ENCODE data around the gene MLST8. TPM values are rescaled to one million over a fixed set of nuclear protein-coding genes. Genes with fewer than 3 reads are reported as not detected.

The MLST8 gene
- total RNA-seq, 1 donor from 2014 or later, result 16.0 TPM

DNA sequence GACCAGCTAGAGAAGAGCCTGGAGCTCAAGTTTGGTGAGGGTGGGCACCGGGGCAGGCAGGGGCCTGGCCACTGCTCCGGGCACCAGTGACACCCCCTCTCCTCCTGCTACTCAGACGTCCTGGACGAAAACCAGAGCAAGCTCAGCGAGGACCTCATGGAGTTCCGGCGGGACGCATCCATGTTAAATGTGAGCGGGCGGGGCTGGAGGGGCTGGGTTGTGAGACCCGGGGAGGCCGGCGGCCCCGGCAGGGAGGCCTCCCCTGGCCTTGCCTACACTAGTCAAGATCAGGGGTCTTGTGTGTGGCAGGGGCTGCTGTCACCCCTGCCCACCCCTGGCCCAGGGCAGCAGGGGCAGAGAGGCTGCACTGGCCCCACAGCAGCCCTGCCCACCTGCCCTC lies 31.9 kb upstream of the MLST8 start:
- no peak for DNase-seq

DNA sequence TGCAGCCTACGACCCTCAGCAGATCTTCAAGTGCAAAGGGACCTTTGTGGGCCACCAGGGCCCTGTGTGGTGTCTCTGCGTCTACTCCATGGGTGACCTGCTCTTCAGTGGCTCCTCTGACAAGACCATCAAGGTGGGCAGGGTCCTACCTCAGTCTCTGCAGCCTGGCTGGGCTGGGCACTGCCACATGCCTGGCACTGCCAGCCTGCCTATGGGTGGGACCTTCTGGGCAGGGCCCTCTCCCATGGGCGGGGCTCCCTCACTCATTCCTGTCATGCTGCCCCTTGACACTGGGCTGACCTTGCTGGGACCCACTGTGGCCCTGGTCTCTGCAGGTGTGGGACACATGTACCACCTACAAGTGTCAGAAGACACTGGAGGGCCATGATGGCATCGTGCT lies 31.3 kb upstream of the MLST8 start:
- no peak for DNase-seq

- no peak for DNase-seq
Observed at GRCh38 chr16:2174396-2175131, 30.7 kb upstream of the MLST8 start.

- DNase-seq, result no peak
Observed at GRCh38 chr16:2175454-2175853, 29.8 kb upstream of the MLST8 start.

GRCh38 chr16:2176047-2176446 lies 29.2 kb upstream of the MLST8 start:
- no peak for DNase-seq

- DNase-seq, result no peak
Observed at GRCh38 chr16:2177101-2177500, 28.2 kb upstream of the MLST8 start.

- DNase-seq, result no peak
Observed at GRCh38 chr16:2177561-2177960, 27.7 kb upstream of the MLST8 start.

DNA sequence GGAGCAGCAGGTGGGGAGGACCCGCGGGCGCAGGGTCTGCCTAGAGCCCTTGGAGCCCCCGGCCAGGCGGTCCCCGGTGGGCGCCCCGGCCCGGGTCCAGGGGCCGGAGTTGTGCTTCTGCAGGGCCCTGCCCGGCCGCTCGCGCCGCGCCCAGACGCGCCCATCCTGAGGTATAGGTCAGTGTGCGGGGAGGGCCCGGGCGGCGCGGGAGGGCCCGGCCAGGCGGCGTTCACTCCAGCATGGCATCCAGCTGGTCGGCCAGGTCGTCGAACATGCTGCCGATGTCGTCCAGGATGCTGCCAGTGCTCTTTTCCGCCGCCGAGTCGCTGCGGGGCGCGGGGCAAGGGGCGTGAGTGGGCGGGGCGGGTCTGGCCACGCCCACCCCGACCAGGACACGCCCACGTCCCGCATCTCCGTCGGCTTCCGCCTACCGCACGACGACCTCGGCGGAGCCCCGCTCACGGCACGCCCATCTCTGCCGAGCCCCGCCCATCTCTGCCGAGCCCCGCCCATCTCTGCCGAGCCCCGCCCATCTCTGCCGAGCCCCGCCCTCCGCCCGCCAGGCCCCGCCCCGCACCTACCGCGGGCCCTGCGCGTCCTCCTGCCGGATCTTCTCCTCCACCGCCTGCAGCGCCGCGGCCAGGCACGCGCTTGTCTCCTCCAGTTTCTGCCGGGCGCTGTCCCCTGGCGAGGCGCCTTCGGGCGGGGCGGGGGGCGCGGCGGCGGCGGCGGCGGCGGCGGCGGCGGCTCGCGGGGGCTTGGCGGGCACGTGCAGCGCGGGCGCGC lies 26.7 kb upstream of the MLST8 start:
- peak; percentile 74 for DNase-seq

GRCh38 chr16:2179107-2179501 lies 26.1 kb upstream of the MLST8 start:
- DNase-seq, result no peak

DNA sequence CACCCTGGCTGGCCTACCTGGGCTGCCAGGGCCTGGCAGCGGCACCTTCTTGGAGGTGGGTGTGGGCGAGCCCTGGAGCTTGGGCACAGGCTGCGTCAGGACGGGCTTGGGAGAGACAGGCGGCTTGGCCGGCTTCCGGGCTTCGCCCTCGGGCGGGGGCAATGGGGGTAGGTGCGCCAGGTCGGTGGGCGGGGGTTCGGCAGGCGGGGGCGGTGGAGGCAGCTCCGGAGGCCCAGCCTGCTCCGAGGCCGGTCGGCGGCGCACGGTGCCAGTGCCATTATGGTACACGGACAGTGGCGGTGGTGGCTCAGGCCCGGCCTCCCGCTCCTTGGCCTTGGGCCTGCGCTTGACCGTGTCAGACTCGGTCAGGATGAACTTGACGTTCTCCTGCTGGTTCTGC lies 25.7 kb upstream of the MLST8 start:
- DNase-seq, result no peak

DNA sequence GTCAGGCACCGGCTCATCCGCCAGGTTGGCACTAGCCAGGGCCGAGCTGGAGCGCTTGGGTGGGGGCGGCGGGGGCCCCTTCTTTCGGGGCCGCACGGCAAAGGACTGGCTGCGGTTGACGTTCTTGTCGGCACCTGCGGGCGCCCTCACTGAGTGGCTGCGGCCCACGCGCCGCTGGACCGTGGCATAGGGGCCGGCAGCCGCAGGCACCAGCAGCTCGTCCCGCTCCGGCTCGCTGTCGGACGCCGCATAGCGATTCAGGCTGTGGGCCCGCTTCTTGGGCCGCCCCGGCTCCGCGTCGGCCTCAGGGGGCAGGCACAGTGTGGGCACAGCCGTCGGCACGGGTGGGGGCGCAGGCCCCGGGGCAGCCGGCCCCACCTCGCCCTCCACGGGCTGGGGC lies 24.8 kb upstream of the MLST8 start:
- no peak for DNase-seq

- no peak for DNase-seq
Observed at GRCh38 chr16:2180962-2181923, 24.0 kb upstream of the MLST8 start.

GRCh38 chr16:2181952-2182351 lies 23.3 kb upstream of the MLST8 start:
- DNase-seq, result no peak

- no peak for DNase-seq
Observed at GRCh38 chr16:2183671-2184070, 21.6 kb upstream of the MLST8 start.

GRCh38 chr16:2184346-2184745 lies 20.9 kb upstream of the MLST8 start:
- no peak for DNase-seq

DNA sequence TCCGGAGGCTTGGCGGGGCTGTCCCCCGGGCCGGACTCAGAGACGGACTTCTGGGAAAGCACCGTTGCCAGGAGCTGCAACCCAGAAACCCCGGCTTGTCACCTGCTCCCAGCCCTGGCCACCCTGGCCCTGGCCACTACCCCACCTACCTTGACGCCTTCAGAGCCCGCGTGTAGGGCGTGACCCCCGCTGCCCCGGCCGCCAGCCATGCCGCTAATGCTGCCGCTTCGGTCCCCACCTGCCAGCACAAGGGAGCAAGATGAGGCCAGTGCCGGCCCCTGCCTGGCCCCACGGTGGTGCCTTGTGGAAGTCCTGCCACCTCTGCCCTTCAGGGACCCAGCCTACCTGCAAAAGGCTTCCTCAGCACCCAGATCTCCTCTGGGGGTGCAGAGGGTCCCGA lies 20.3 kb upstream of the MLST8 start:
- DNase-seq, result no peak

- no peak for DNase-seq
Observed at GRCh38 chr16:2186064-2186463, 19.2 kb upstream of the MLST8 start.

DNA sequence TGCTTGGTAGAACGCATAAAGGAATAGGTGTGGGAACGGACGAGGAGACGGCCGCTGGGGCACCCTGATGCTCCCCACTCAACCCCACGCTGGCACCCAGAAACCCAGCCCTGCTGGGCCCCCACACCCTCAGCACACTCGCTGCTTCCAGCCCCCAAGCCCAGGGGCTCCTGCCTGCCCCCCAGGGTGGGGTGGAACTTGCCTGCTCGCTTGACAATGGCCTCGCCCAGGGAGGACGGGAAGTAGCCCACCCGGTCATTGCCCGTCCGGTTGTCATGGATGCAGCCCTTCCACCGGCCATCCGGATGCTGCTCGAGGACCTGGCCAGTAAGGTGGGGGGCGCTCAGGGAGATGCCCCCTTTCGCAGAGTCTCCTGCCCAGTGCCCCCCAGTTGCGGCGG lies 18.7 kb upstream of the MLST8 start:
- no peak for DNase-seq

- DNase-seq, result no peak
Observed at GRCh38 chr16:2187212-2187611, 18.0 kb upstream of the MLST8 start.

DNA sequence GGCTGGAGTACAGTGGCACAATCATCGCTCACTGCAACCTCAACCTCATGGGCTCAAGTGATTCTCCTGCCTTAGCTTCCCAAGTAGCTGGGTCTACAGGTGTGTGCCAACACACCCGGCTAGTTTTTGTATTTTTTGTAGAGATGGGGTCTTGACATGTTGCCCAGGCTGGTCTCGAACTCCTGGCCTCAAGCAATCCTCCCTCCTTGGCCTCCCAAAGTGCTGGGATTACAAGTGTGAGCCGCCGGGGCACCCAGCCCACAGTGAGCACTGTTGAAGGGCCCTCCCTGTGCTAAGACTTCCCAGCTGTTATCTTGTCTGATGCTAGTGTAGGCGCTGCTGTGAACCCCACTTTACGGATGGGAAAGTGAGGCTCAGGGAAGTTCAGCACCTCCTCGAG lies 16.9 kb upstream of the MLST8 start:
- no peak for DNase-seq

GRCh38 chr16:2189252-2189893 lies 15.9 kb upstream of the MLST8 start:
- DNase-seq, result no peak

- no peak for DNase-seq
Observed at GRCh38 chr16:2190002-2190658, 15.1 kb upstream of the MLST8 start.

Measured in dermis blood vessel endothelial cell (primary cell).